ENCODE results near the gene HEYL. TPM values are rescaled to one million over a fixed set of nuclear protein-coding genes. Genes with fewer than 3 reads are reported as not detected.

The HEYL gene
- total RNA-seq, 2 experiments from 2014 or later, result not detected

Other genes starting within 250 kb of the HEYL start
- gene BMP8A, start 148.0 kb downstream of the HEYL start, total RNA-seq, result not detected
- 100 to 1,000 TPM; 190 to 205 TPM for gene PABPC4, start 62.9 kb downstream of the HEYL start, total RNA-seq
- not detected for gene NT5C1A, start 32.5 kb upstream of the HEYL start, total RNA-seq
- 1 to 10 TPM; 2.0 TPM for gene HPCAL4, start 51.8 kb upstream of the HEYL start, total RNA-seq
- 10 to 100 TPM; 52.9 to 55.6 TPM for gene PPIE, start 99.2 kb upstream of the HEYL start, total RNA-seq
- not detected for gene OXCT2, start 131.7 kb upstream of the HEYL start, total RNA-seq
- under 1 TPM; 0.12 to 0.17 TPM for gene BMP8B, start 149.2 kb upstream of the HEYL start, total RNA-seq
- 10 to 100 TPM; 15.7 to 16.4 TPM for gene TRIT1, start 243.9 kb upstream of the HEYL start, total RNA-seq